HepG2 (cell line): ENCODE data around the gene DCAF8L1. TPM values are rescaled to one million over a fixed set of nuclear protein-coding genes. Genes with fewer than 3 reads are reported as not detected.
A peak's percentile ranks its signal among the peaks of the same experiment; 100 is the strongest.

ENCODE experiments used
- ATAC-seq: fragments of 200-7000 bp; cut with Tn5 transposase; 3 replicates; pipeline ENCODE4 v1.9.1; 2020; ENCODE audit warnings: mild to moderate bottlenecking, moderate library complexity
- BruUV-seq: library from RNA; stranded (reverse); fragments of 400-500 nt; replicated peaks from 2 replicates; lab custom pipeline; 2021; lab: Mats Ljungman, UMichigan
- CTCF ChIA-PET: fragments of 300-600 bp; formaldehyde crosslinking; extraction: SDS; loops from one replicate; lab custom pipeline; 2021; ENCODE audit warnings: low total read pairs, inconsistent platforms, low intra/inter-chr PET ratio; lab: Yijun Ruan, JAX
- POLR2A ChIA-PET: fragments of 350-600 bp; sonication (Branson Sonifier 250); formaldehyde crosslinking; loops from one replicate; lab custom pipeline; 2020; ENCODE audit warnings: antibody characterized with exemption, inconsistent platforms; lab: Yijun Ruan, JAX
- DNase-seq: peaks from one replicate; pipeline ENCODE4 v3.0.0-alpha.2; 2015; ENCODE audit warnings: low spot score
- FAIRE-seq: peaks from 3 replicates; lab custom pipeline; 2011; peaks lifted over from hg19 to GRCh38; lab: Jason Lieb, UNC
- H2AFZ ChIP-seq: one replicate; pipeline ENCODE4 v1.6.1; 2011; ENCODE audit warnings: low read length, inconsistent platforms
- H3K27ac ChIP-seq: fragments of 300-600 bp; 3 replicates; pipeline ENCODE4 v1.8.0; 2011; ENCODE audit warnings: mixed run types, mild to moderate bottlenecking, mixed read lengths, low read length, inconsistent platforms; ENCODE audit not compliant: insufficient read depth; ENCODE audit errors: extremely low read length
- H3K27me3 ChIP-seq, 2 experiments: fragments of 200-600 bp in 1 of 2; 2 replicates in 1 of 2; 3 replicates in 1 of 2; pipeline versions ENCODE4 v1.6.0 to v1.8.0; 2011; ENCODE audit warnings: low read length in 2 of 2, mild to moderate bottlenecking in 2 of 2, moderate library complexity in 2 of 2, inconsistent platforms in 1 of 2; ENCODE audit not compliant: insufficient read depth in 2 of 2, control insufficient read depth in 1 of 2
- H3K36me3 ChIP-seq, 2 experiments: fragments of 200-600 bp in 1 of 2; replicated peaks in 1 of 2; 2 replicates in 1 of 2; 3 replicates in 1 of 2; pipeline versions ENCODE4 v1.5.1 to v1.8.0; 2011; ENCODE audit warnings: low read length in 2 of 2, inconsistent platforms in 1 of 2; ENCODE audit not compliant: insufficient read depth in 2 of 2, control insufficient read depth in 1 of 2
- H3K4me1 ChIP-seq: 2 replicates; pipeline ENCODE4 v1.5.1; 2012; ENCODE audit warnings: low read length, inconsistent platforms; ENCODE audit not compliant: insufficient read depth
- H3K4me2 ChIP-seq: 2 replicates; pipeline ENCODE4 v1.6.0; 2011; ENCODE audit warnings: low read depth, low read length, inconsistent platforms
- H3K4me3 ChIP-seq, 3 experiments: fragments of 200-600 bp in 1 of 3; sonication (generic), shearing (Covaris generic) in 1 of 3; replicated peaks in 1 of 3; 2 replicates each; pipeline ENCODE4 v1.5.1; 2011 to 2016; ENCODE audit warnings: low read length in 3 of 3, inconsistent platforms in 2 of 3, low read depth in 2 of 3, mild to moderate bottlenecking in 2 of 3, control low read depth in 1 of 3, mixed read lengths in 1 of 3; ENCODE audit not compliant: insufficient read depth in 1 of 3
- H3K79me2 ChIP-seq: one replicate; pipeline ENCODE4 v1.6.1; 2011; ENCODE audit warnings: low read length, inconsistent platforms; ENCODE audit not compliant: insufficient read depth
- H3K9ac ChIP-seq: 2 replicates; pipeline ENCODE4 v1.6.0; 2011; ENCODE audit warnings: mild to moderate bottlenecking, low read depth, low read length, inconsistent platforms; ENCODE audit not compliant: insufficient read depth
- H3K9me3 ChIP-seq: 2 replicates; pipeline ENCODE4 v1.5.1; 2012; ENCODE audit warnings: mild to moderate bottlenecking, low read length
- H4K20me1 ChIP-seq: 2 replicates; pipeline ENCODE4 v1.6.0; 2011; ENCODE audit warnings: inconsistent platforms, mild to moderate bottlenecking, low read length, moderate library complexity; ENCODE audit not compliant: insufficient read depth
- ESRRA ChIP-seq: sonication (generic); formaldehyde crosslinking; IDR thresholded peaks from 2 replicates; pipeline ENCODE4 v1.5.1; 2020; ENCODE audit warnings: mild to moderate bottlenecking, low read depth, missing genetic modification reagents
- HOXD1 ChIP-seq: sonication (generic); formaldehyde crosslinking; IDR thresholded peaks from 2 replicates; pipeline ENCODE4 v1.5.0; 2020; ENCODE audit warnings: missing genetic modification reagents
- MAFF ChIP-seq: IDR thresholded peaks from 2 replicates; pipeline ENCODE4 v1.6.1; 2011; ENCODE audit warnings: low read depth, low read length, improper control_type of control experiment
- MAFK ChIP-seq, 2 experiments: IDR thresholded peaks in 1 of 2; conservative IDR thresholded peaks in 1 of 2; 2 replicates each; pipeline ENCODE4 v1.6.1; 2011; ENCODE audit warnings: improper control_type of control experiment in 2 of 2, low read length in 2 of 2
- THAP11 ChIP-seq: IDR thresholded peaks from 2 replicates; pipeline ENCODE4 v1.6.1; 2016; ENCODE audit warnings: missing biosample characterization, missing genetic modification reagents
- ZBTB46 ChIP-seq: sonication (generic); formaldehyde crosslinking; IDR thresholded peaks from 2 replicates; pipeline ENCODE4 v1.4.0; 2020; ENCODE audit warnings: mild to moderate bottlenecking, missing genetic modification reagents, borderline replicate concordance
- ZNF567 ChIP-seq: sonication (generic); formaldehyde crosslinking; IDR thresholded peaks from 2 replicates; pipeline ENCODE4 v1.8.1; 2023; ENCODE audit warnings: mild to moderate bottlenecking, missing genetic modification reagents, borderline replicate concordance
- ZNF839 ChIP-seq: sonication (generic); formaldehyde crosslinking; IDR thresholded peaks from 2 replicates; pipeline ENCODE4 v1.4.0; 2020; ENCODE audit warnings: missing genetic modification reagents, mild to moderate bottlenecking, borderline replicate concordance
- WGBS: methylation state at CpG from one replicate; pipeline ENCODE4 v1.1.6; 2017; ENCODE audit warnings: low lambda C conversion rate; 5-methylcytosine and 5-hydroxymethylcytosine counted together
- in situ Hi-C: cut with HindIII; loops from 2 replicates; pipeline ENCODE4 v1.10.0; 2017; ENCODE audit warnings: low pct_unique_long_range_greater_than_20kb; ENCODE audit not compliant: extremely low pct_ligation_motif_present
- intact Hi-C: fragments of 100-400 bp; cut with micrococcal nuclease; formaldehyde crosslinking; loops from one replicate; pipeline ENCODE4 v1.10.0; 2022; ENCODE audit not compliant: unreplicated experiment
- polyA plus RNA-seq, 8 experiments: library from polyadenylated mRNA; depleted of rRNA in 3 of 8; stranded (reverse) in 7 of 8; unstranded in 1 of 8; fragments of >200 nt; fragmentation: Illumina TruSeq in 4 of 8; extraction: Trizol in 4 of 8; gene quantifications; 2 replicates each; pipeline versions ENCODE4 v1.2.1 to v1.2.3, GENCODE V29; 2011 to 2016; ENCODE audit warnings: low read depth in 4 of 8, missing spikeins in 1 of 8, mixed read lengths in 1 of 8; ENCODE audit not compliant: insufficient read depth in 1 of 8
- total RNA-seq, 5 experiments: library from RNA; depleted of rRNA; stranded (reverse); fragments of >200 nt; fragmentation: Illumina TruSeq; extraction: Trizol; gene quantifications; 2 replicates each; pipeline ENCODE4 v1.2.3, GENCODE V29; 2016; ENCODE audit warnings: low read depth in 1 of 5

DCAF8L1 gene
- total and polyA plus RNA-seq, 2 of the 13 experiments (the other 11 are each of a cell fraction or from before 2014, with no cell fraction given) = not detected

- FAIRE-seq = no peak
- Histone ChIP-seq H2AFZ (no peak overlapping the region), H3K4me3 (no peak overlapping the region), H3K27me3 (no peaks in the 10 kb centered on the region), H3K79me2 (no peaks in the 10 kb centered on the region), H3K9ac (no peak overlapping the region), H3K4me2 (no peak overlapping the region), H3K9me3 (no peaks in the 10 kb centered on the region), H3K4me1 (no peaks in the 10 kb centered on the region), H3K36me3 (no peaks in the 10 kb centered on the region), H4K20me1 (no peaks in the 10 kb centered on the region), H3K27ac (no peak overlapping the region)
- intact Hi-C loops (no loop called here), in situ Hi-C loops (no loop called here)
- BruUV-seq = no TSS peak
- TF ChIP-seq HOXD1 (CRISPR knock-in tag) (no peak), ZBTB46 (CRISPR knock-in tag) (no peak), ZNF567 (CRISPR knock-in tag) (no peak), THAP11 (CRISPR knock-in tag) (no peak)
- no peak for ATAC-seq
- CTCF ChIA-PET = no interaction called here
- POLR2A ChIA-PET = no interaction called here
- DNase-seq = no peak
- 0% methylated on average over 1 of the region's 1 CpG for WGBS
These were observed 28.1 kb downstream of the DCAF8L1 start for GRCh38 chrX:27953171-27953570.

DNA sequence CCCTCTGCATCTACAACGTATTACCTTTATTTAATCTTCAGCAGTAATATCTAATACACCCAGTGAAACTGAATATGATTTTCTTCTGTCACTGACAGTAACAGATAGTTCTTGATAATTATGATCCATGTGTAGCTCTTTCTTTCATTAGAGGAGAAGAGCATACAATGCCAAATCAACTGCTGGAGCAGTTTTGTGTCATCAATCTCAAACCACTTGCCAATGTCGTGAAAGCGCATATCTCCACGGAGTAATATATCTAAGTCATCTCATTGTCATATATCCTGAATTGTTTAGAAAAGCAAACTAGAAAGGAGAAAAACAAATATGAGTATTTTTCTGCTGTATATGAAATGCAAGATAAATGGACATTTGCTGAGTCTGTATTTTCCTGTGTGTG, 47.9 kb downstream of the DCAF8L1 start:
- intact Hi-C loops (no loop called here), in situ Hi-C loops (no loop called here)
- H3K4me3 ChIP-seq = no peak overlapping the region
- no peak for DNase-seq
- 3% methylated on average over 4 of the region's 4 CpGs for WGBS
- FAIRE-seq = no peak
- no peaks in the 10 kb centered on the region for H3K4me1 ChIP-seq
- no peak overlapping the region for H3K4me2 ChIP-seq
- no peak overlapping the region for H3K9ac ChIP-seq
- ChIA-PET CTCF (no interaction called here), POLR2A (no interaction called here)
- H3K27me3 ChIP-seq = no peaks in the 10 kb centered on the region
- no peak overlapping the region for H3K27ac ChIP-seq
- no peak for ATAC-seq
- no peaks in the 10 kb centered on the region for H4K20me1 ChIP-seq
- no TSS peak for BruUV-seq
- no peaks in the 10 kb centered on the region for H3K36me3 ChIP-seq
- H3K9me3 ChIP-seq = no peaks in the 10 kb centered on the region
- no peaks in the 10 kb centered on the region for H3K79me2 ChIP-seq
- H2AFZ ChIP-seq = no peak overlapping the region
- peak in 1 of 2 experiments; percentile 25; a peak in 1 of 4 replicates for TF ChIP-seq MAFK (conservative IDR thresholded peaks at IDR 0.05 in 1 of 2, IDR thresholded peaks at IDR 0.05 in 1 of 2; ENCODE audit: low read length in 2 of 2)
- TF ChIP-seq MAFF = 0 out of 2 replicates have a peak, but pooled peaks have one; percentile 28
- no peak for TF ChIP-seq ZNF839 (CRISPR knock-in tag)
- TF ChIP-seq ESRRA (CRISPR knock-in tag) = no peak

Other genes starting within 250 kb of the DCAF8L1 start
- not detected in 2 replicates for gene MAGEB10, start 173.5 kb downstream of the DCAF8L1 start, total RNA-seq (2016; rRNA removed; fragmentation: Illumina TruSeq; extraction: Trizol)
- gene MAGEB10, start 173.5 kb downstream of the DCAF8L1 start, polyA plus RNA-seq (2011; rRNA removed) = not detected in 2 replicates